RPMI7951 (cell line): ENCODE measurements around the gene RGPD6. TPM values are rescaled to one million over a fixed set of nuclear protein-coding genes. Genes with fewer than 3 reads are reported as not detected.
"Not testable (repeated sequence)": the region's sequence is repeated elsewhere in the genome, so short reads cannot be mapped to it uniquely, and the experiment has no call there.

Source experiments
- DNase-seq: peaks from one replicate; pipeline ENCODE4 v3.0.0-alpha.2; 2012; ENCODE audit warnings: low read depth
- total RNA-seq: library from RNA; depleted of rRNA; stranded (reverse); fragments of >200 nt; shearing (Covaris generic); gene quantifications from 2 replicates; pipeline ENCODE4 v1.2.3, GENCODE V29; 2014; rRNA removed

Gene RGPD6
- total RNA-seq, 1 experiment from 2014 or later, result 15.1 TPM

DNA sequence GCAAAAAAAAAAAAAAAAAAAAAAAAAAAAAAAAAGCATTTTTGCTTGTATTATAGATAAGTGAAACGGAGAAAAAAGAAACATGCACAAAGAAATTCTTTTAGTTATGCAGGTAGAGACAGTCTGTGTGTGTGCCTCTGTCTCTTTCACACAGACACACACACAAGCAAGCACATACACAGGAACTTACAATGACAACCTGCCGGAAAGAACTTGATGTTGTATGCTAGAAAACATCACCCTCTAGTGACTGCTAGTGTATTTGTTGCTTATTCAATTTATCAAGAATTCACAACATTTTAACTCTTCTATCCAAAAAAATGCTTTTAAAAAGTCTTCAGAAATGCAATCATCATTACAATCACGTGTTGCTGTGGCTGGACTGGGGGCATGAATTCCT, 95.8 kb downstream of the RGPD6 start:
- DNase-seq, result not testable (repeated sequence)

GRCh38 chr2:110480084-110480483, 96.9 kb downstream of the RGPD6 start:
- DNase-seq, result not testable (repeated sequence)

DNA sequence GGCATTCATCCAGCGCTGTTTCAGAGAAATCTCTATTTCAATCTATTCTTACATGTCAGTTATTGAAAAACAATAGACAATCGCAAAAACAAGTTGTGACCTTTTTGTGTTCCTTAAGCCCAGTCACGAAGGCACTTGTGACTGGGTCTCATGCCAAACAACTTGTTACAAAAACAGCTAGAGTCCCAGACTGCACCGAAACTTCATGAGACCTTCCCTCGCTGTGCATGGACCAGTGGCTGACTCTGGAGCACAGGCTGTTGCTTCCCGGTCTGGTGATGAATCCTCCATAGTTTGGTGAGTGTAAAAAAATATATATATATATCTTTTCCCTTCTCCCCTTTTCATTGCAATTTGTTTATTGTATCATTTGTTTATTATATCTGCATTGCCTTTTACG, 99.7 kb downstream of the RGPD6 start:
- DNase-seq, result not testable (repeated sequence)

DNA sequence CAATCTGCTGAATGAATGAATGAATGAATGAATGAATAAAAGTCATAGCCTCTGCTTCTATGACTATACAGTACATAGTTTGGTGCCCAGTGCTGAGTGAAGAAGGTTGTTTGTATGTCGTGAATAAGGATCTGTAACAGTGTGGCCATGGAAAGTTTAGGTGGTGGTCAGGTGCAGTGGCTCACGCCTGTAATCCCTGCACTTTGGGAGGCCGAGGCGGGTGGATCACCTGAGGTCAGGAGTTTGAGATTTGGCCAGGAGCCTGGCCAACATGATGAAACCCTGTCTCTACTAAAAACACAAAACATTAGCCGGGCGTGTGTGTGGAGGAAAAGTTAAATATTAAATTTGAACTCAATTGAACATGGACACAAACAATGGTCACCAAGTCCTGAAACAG, 100.1 kb downstream of the RGPD6 start:
- DNase-seq, result not testable (repeated sequence)

DNA sequence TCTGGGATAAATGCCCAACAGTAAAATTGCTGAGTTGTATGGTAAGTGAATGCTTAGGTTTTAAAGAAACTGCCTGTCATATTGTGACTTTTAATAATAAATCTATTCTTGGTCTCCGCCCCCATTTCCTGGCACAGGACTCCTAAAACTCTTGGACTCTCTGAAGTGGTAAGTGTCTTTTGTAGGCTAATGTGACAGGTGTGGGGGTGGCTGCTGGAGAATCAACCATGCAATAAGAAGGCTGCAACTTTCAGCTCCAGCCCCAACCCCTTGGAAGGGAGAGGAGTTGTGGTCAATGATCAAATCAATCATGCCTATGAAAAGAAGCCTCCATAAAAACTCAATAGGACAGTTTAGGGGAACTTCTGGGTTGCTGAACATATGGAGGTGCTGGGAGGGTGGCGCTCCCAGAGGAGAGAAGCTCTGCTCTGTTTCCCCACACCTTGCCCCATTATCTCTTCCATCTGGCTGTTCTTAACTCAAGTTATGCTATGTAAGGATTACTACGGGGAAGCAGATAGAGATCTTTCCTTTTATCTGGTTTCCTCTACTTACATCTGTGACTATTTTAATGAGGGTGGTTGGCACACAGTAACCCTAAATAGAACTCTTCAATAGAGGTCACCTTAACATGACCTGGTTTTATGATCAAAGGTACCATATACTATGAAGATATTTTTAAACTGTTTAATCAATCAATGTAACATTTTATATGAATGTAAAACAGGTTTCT, 101.2 kb downstream of the RGPD6 start:
- not testable (repeated sequence) for DNase-seq

DNA sequence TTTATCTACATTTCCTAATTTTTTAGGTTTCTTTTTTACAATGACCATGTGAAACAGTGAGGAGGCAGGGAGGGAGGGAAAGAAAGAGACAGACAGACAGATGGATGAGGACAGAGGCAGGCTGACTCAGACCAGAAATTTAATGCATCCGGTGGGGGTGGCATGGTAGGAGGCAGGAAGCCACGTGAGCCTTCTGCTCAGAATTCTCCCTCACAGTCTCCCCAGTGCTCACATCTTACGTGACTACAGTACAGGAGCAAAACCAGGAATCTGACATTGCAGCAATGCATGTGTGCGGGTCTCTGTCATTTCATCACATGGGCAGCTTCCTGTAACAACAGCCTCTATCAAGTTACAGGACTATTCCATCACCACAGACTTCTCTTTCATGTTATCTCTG, 102.1 kb downstream of the RGPD6 start:
- not testable (repeated sequence) for DNase-seq

GRCh38 chr2:110473059-110473358, 104.0 kb downstream of the RGPD6 start:
- not testable (repeated sequence) for DNase-seq

- not testable (repeated sequence) for DNase-seq
These were observed 104.6 kb downstream of the RGPD6 start, which contains the start of gene LIMS4 for GRCh38 chr2:110472171-110473058. Gene LIMS4 (minus strand): TSS chr2:110472816. CDS start chr2:110472778, 38 bp downstream.

GRCh38 chr2:110468921-110469320, 108.1 kb downstream of the RGPD6 start:
- DNase-seq, result not testable (repeated sequence)

- not testable (repeated sequence) for DNase-seq
These were observed 111.7 kb downstream of the RGPD6 start for GRCh38 chr2:110465312-110465711.

Other genes starting within 250 kb of the RGPD6 start
- 0.12 and 0.29 TPM in 2 replicates for gene LIMS4, start 104.4 kb downstream of the RGPD6 start, total RNA-seq
- gene BUB1, start 100.8 kb upstream of the RGPD6 start, total RNA-seq, result 161 and 174 TPM in 2 replicates
- not detected in 2 replicates for gene ACOXL, start 155.4 kb upstream of the RGPD6 start, total RNA-seq